ENCODE data around the gene OR52B4. TPM values are rescaled to one million over a fixed set of nuclear protein-coding genes. Genes with fewer than 3 reads are reported as not detected.
"Not testable (repeated sequence)": the region's sequence is repeated elsewhere in the genome, so short reads cannot be mapped to it uniquely, and the experiment has no call there.

Gene OR52B4
- total RNA-seq (not detected), polyA plus RNA-seq (0.02 TPM)
- long read RNA-seq, donor 1 = 0 reads
- long read RNA-seq, donor 2 = 0 reads
- long read RNA-seq, donor 3 = 0 reads
- long read RNA-seq, donor 4 = 0 reads
- long read RNA-seq, donor 5 = 0 reads
- long read RNA-seq, donor 6 = 0 reads
- long read RNA-seq, donor 7 = 0 reads
- long read RNA-seq, donor 8 = 0 reads
- long read RNA-seq, donor 9 = 0 reads
- long read RNA-seq, donor 10 = 0 reads

DNA sequence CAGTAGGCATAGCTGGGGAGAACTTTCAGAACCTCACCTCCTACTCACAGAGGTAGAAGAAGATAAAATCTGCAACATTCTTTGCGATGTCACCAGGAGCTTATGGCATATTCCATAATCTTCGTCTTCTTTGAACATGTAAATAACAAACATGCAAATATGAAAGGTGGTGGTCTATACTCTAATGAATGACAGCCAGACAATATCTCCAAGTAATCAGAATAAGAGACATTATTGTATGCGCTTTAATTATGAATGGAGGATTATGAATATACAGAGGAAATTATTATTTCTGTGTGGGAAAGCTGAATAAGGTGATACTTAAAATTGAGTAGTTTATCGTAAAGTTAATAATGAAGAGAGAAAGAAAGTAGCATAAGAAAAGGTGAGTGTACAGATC is at the start of gene OR52B4:
OR52B4 (minus strand) TSS at position 101 of the 400 bp plus-strand sequence; CDS start at position 10, 91 bp downstream.
- Histone ChIP-seq H3K4me1 (ENCODE audit: control insufficient read depth in 2 of 2, insufficient read depth in 2 of 2, low read length in 2 of 2) (no peaks in the 10 kb centered on the region), H3K9me3 (ENCODE audit: control insufficient read depth in 2 of 2, insufficient read depth in 1 of 2, low read length in 1 of 2) (no peaks in the 10 kb centered on the region), H3K4me3 (ENCODE audit: low read length in 2 of 2) (no peak within 1 kb of the TSS), H3K27ac (ENCODE audit: low read depth in 1 of 2, low read length in 1 of 2) (no peak within 1 kb of the TSS), H3K36me3 (ENCODE audit: control insufficient read depth in 2 of 2, insufficient read depth in 2 of 2, low read length in 1 of 2) (no peaks in the 10 kb centered on the region), H3K27me3 (ENCODE audit: control insufficient read depth in 2 of 2, insufficient read depth in 1 of 2, low read length in 1 of 2) (no peaks in the 10 kb centered on the region)
- no peak for DNase-seq (ENCODE audit: low read depth in 6 of 9, low spot score in 9 of 9)
- 84% methylated on average over 4 of the region's 4 CpGs for WGBS

DNA sequence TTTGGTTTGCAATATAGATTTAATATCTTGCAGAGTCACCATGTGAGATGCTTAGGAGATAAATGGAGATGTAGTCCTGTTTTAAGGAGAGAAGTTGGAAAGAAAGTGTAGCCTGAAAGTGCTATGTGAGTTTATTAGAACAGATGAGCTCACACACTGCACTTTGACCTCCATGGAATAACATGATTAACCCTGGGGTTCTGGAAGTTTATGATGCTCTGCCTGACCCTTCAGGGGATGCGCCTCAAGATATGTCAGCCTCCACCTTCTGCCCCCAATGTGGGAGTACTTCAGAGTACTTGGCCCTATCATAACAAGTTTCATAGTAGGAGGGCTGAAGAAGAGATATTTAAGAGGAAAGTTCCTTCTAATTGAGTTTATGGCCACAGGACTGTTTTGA is 48.6 kb upstream of the OR52B4 start:
- no peak for DNase-seq (ENCODE audit: low read depth in 6 of 9, low spot score in 9 of 9)
- Histone ChIP-seq H3K27me3 (ENCODE audit: control insufficient read depth in 2 of 2, insufficient read depth in 1 of 2, low read length in 1 of 2) (no peaks in the 10 kb centered on the region), H3K4me1 (ENCODE audit: control insufficient read depth in 2 of 2, insufficient read depth in 2 of 2, low read length in 2 of 2) (no peaks in the 10 kb centered on the region), H3K4me3 (ENCODE audit: low read length in 2 of 2) (no peak overlapping the region), H3K27ac (ENCODE audit: low read depth in 1 of 2, low read length in 1 of 2) (no peak overlapping the region), H3K36me3 (ENCODE audit: control insufficient read depth in 2 of 2, insufficient read depth in 2 of 2, low read length in 1 of 2) (no peaks in the 10 kb centered on the region), H3K9me3 (ENCODE audit: control insufficient read depth in 2 of 2, insufficient read depth in 1 of 2, low read length in 1 of 2) (no peaks in the 10 kb centered on the region)
- WGBS = 96% methylated on average over 1 of the region's 1 CpG

DNA sequence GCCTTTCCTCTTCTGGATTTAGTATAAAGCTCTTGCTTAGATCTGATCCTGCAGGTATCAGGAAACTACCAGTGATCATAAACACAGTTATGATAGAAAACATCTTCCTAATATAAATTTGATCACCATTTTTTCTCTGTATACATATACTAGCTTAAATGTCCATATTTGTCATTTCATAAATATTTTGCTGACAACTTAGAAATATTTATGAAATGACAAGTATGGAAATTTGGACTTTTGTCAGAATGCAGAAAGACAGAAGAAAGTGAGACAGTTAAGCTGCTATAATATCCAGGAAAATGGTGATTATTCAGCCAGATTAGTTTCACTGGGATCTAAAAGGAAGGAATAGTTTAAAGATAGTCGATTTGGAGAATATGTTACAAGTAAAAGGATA is 48.1 kb upstream of the OR52B4 start:
- no peaks in the 10 kb centered on the region for H3K36me3 ChIP-seq (ENCODE audit: control insufficient read depth in 2 of 2, insufficient read depth in 2 of 2, low read length in 1 of 2)
- no peak overlapping the region for H3K4me3 ChIP-seq (ENCODE audit: low read length in 2 of 2)
- no peak for DNase-seq (ENCODE audit: low read depth in 6 of 9, low spot score in 9 of 9)
- no peaks in the 10 kb centered on the region for H3K4me1 ChIP-seq (ENCODE audit: control insufficient read depth in 2 of 2, insufficient read depth in 2 of 2, low read length in 2 of 2)
- H3K27ac ChIP-seq (ENCODE audit: low read depth in 1 of 2, low read length in 1 of 2) = no peak overlapping the region
- 85% methylated on average over 1 of the region's 1 CpG for WGBS
- no peaks in the 10 kb centered on the region for H3K27me3 ChIP-seq (ENCODE audit: control insufficient read depth in 2 of 2, insufficient read depth in 1 of 2, low read length in 1 of 2)
- no peaks in the 10 kb centered on the region for H3K9me3 ChIP-seq (ENCODE audit: control insufficient read depth in 2 of 2, insufficient read depth in 1 of 2, low read length in 1 of 2)

DNA sequence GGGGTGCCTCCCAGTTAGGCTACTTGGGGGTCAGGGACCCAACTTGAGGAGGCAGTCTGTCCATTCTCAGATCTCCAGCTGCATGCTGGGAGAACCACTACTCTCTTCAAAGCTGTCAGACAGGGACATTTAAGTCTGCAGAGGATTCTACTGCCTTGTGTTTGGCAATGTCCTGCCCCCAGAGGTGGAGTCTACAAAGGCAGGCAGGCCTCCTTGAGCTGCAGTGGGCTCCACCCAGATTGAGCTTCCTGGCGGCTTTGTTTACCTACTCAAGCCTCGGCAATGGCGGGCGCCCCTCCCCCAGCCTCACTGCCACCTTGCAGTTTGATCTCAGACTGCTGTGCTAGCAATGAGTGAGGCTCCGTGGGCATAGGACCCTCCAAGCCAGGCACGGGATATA is 38.0 kb upstream of the OR52B4 start:
- H3K36me3 ChIP-seq (ENCODE audit: control insufficient read depth in 2 of 2, insufficient read depth in 2 of 2, low read length in 1 of 2); DNase-seq (ENCODE audit: low read depth in 6 of 9, low spot score in 9 of 9); H3K4me1 ChIP-seq (ENCODE audit: control insufficient read depth in 2 of 2, insufficient read depth in 2 of 2, low read length in 2 of 2); H3K27me3 ChIP-seq (ENCODE audit: control insufficient read depth in 2 of 2, insufficient read depth in 1 of 2, low read length in 1 of 2); H3K4me3 ChIP-seq (ENCODE audit: low read length in 2 of 2); H3K9me3 ChIP-seq (ENCODE audit: control insufficient read depth in 2 of 2, insufficient read depth in 1 of 2, low read length in 1 of 2); H3K27ac ChIP-seq (ENCODE audit: low read depth in 1 of 2, low read length in 1 of 2): not testable (repeated sequence)
- 90% methylated on average over 6 of the region's 6 CpGs for WGBS

GRCh38 chr11:4393858-4394223 is 25.7 kb upstream of the OR52B4 start:
- Histone ChIP-seq H3K36me3 (ENCODE audit: control insufficient read depth in 2 of 2, insufficient read depth in 2 of 2, low read length in 1 of 2) (peaks cover 14 to 15% of the 10 kb centered on the region in 2 donors), H3K27ac (ENCODE audit: low read depth in 1 of 2, low read length in 1 of 2) (no peak overlapping the region)
- 44% methylated on average over 11 of the region's 11 CpGs for WGBS

GRCh38 chr11:4393209-4393857 is 25.1 kb upstream of the OR52B4 start, which contains the start of gene TRIM21:
TRIM21 (minus strand) TSS chr11:4393702; CDS start chr11:4390409, 3,293 bp downstream.
- under 1% methylated on average over 13 of the region's 13 CpGs for WGBS
- Histone ChIP-seq H3K4me1 (ENCODE audit: control insufficient read depth in 2 of 2, insufficient read depth in 2 of 2, low read length in 2 of 2) (peaks cover 3 to 4% of the 10 kb centered on the region in 2 donors), H3K36me3 (ENCODE audit: control insufficient read depth in 2 of 2, insufficient read depth in 2 of 2, low read length in 1 of 2) (peaks cover 19 to 20% of the 10 kb centered on the region in 2 donors), H3K27ac (ENCODE audit: low read depth in 1 of 2, low read length in 1 of 2) (peak within 1 kb of the TSS; percentile 79 to 85), H3K9me3 (ENCODE audit: control insufficient read depth in 2 of 2, insufficient read depth in 1 of 2, low read length in 1 of 2) (no peaks in the 10 kb centered on the region), H3K27me3 (ENCODE audit: control insufficient read depth in 2 of 2, insufficient read depth in 1 of 2, low read length in 1 of 2) (no peaks in the 10 kb centered on the region), H3K4me3 (ENCODE audit: low read length in 2 of 2) (peak within 1 kb of the TSS; percentile 70 to 95)
- DNase-seq (ENCODE audit: low read depth in 6 of 9, low spot score in 9 of 9) = peak; percentile 75 to 95 (median 87)

More at GRCh38 chr11:4393858-4394223, 25.7 kb upstream of the OR52B4 start:
- H3K4me3 ChIP-seq (ENCODE audit: low read length in 2 of 2) = peak overlapping the region; percentile 70 to 95
- no peaks in the 10 kb centered on the region for H3K27me3 ChIP-seq (ENCODE audit: control insufficient read depth in 2 of 2, insufficient read depth in 1 of 2, low read length in 1 of 2)
- no peak for DNase-seq (ENCODE audit: low read depth in 6 of 9, low spot score in 9 of 9)
- no peaks in the 10 kb centered on the region for H3K9me3 ChIP-seq (ENCODE audit: control insufficient read depth in 2 of 2, insufficient read depth in 1 of 2, low read length in 1 of 2)
- H3K4me1 ChIP-seq (ENCODE audit: control insufficient read depth in 2 of 2, insufficient read depth in 2 of 2, low read length in 2 of 2) = peaks cover 3 to 4% of the 10 kb centered on the region in 2 donors

DNA sequence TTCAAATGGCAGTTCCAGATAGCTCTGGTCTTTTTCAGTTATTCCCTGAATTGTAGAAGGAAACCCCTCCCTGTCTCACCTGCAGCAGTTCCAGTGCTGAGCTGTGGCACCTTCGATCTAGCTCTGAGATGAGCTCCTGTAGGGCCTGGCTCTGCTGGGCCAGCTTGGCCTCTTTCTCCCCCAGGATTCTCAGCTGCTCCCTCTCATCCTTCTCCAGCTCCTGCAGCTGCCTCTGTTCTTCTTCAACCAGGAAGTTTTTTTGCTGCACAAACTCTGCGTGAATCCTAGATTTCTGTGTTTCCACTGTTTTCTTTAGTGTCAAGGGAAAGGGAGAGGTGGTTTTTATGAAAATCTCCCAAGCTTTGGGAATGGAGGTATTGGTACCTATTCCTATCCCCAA is 20.0 kb upstream of the OR52B4 start:
- no peaks in the 10 kb centered on the region for H3K27me3 ChIP-seq (ENCODE audit: control insufficient read depth in 2 of 2, insufficient read depth in 1 of 2, low read length in 1 of 2)
- H3K36me3 ChIP-seq (ENCODE audit: control insufficient read depth in 2 of 2, insufficient read depth in 2 of 2, low read length in 1 of 2) = peaks cover 51 to 65% of the 10 kb centered on the region in 2 donors
- H3K4me3 ChIP-seq (ENCODE audit: low read length in 2 of 2) = no peak overlapping the region
- no peak overlapping the region for H3K27ac ChIP-seq (ENCODE audit: low read depth in 1 of 2, low read length in 1 of 2)
- H3K9me3 ChIP-seq (ENCODE audit: control insufficient read depth in 2 of 2, insufficient read depth in 1 of 2, low read length in 1 of 2) = no peaks in the 10 kb centered on the region
- peaks cover 0 to 4% of the 10 kb centered on the region in 2 donors for H3K4me1 ChIP-seq (ENCODE audit: control insufficient read depth in 2 of 2, insufficient read depth in 2 of 2, low read length in 2 of 2)
- WGBS = 96% methylated on average over 2 of the region's 2 CpGs
- DNase-seq (ENCODE audit: low read depth in 6 of 9, low spot score in 9 of 9) = no peak

- Histone ChIP-seq H3K36me3 (ENCODE audit: control insufficient read depth in 2 of 2, insufficient read depth in 2 of 2, low read length in 1 of 2) (peaks cover 51 to 65% of the 10 kb centered on the region in 2 donors), H3K27me3 (ENCODE audit: control insufficient read depth in 2 of 2, insufficient read depth in 1 of 2, low read length in 1 of 2) (no peaks in the 10 kb centered on the region), H3K4me1 (ENCODE audit: control insufficient read depth in 2 of 2, insufficient read depth in 2 of 2, low read length in 2 of 2) (no peaks in the 10 kb centered on the region), H3K4me3 (ENCODE audit: low read length in 2 of 2) (no peak overlapping the region), H3K9me3 (ENCODE audit: control insufficient read depth in 2 of 2, insufficient read depth in 1 of 2, low read length in 1 of 2) (no peaks in the 10 kb centered on the region), H3K27ac (ENCODE audit: low read depth in 1 of 2, low read length in 1 of 2) (no peak overlapping the region)
- WGBS = 97% methylated on average over 3 of the region's 3 CpGs
- no peak for DNase-seq (ENCODE audit: low read depth in 6 of 9, low spot score in 9 of 9)
Measured at GRCh38 chr11:4385978-4386740, 18.0 kb upstream of the OR52B4 start.

- peaks cover 22 to 31% of the 10 kb centered on the region in 2 donors for H3K36me3 ChIP-seq (ENCODE audit: control insufficient read depth in 2 of 2, insufficient read depth in 2 of 2, low read length in 1 of 2)
Measured at GRCh38 chr11:4381901-4382300, 13.7 kb upstream of the OR52B4 start.

More at GRCh38 chr11:4381901-4382300, 13.7 kb upstream of the OR52B4 start:
- Histone ChIP-seq H3K27ac (ENCODE audit: low read depth in 1 of 2, low read length in 1 of 2) (no peak overlapping the region), H3K9me3 (ENCODE audit: control insufficient read depth in 2 of 2, insufficient read depth in 1 of 2, low read length in 1 of 2) (no peaks in the 10 kb centered on the region), H3K4me3 (ENCODE audit: low read length in 2 of 2) (no peak overlapping the region), H3K27me3 (ENCODE audit: control insufficient read depth in 2 of 2, insufficient read depth in 1 of 2, low read length in 1 of 2) (no peaks in the 10 kb centered on the region), H3K4me1 (ENCODE audit: control insufficient read depth in 2 of 2, insufficient read depth in 2 of 2, low read length in 2 of 2) (no peaks in the 10 kb centered on the region)
- no peak for DNase-seq (ENCODE audit: low read depth in 6 of 9, low spot score in 9 of 9)
- 79% methylated on average over 2 of the region's 2 CpGs for WGBS

Data from thymus (tissue), 14 donors.